Upper lobe of left lung (tissue), 4 donors: ENCODE data around the gene NKX2-3.

Experiments used
- POLR2A ChIP-seq, 4 donors: fragments of 450-650 bp; IDR thresholded peaks; one replicate each; pipeline ENCODE4 v1.5.1; 2016 to 2017; ENCODE audit warnings: antibody characterized with exemption in 4 of 4, mild to moderate bottlenecking in 2 of 4
- POLR2AphosphoS5 ChIP-seq, 2 donors: sonication (generic); formaldehyde crosslinking; IDR thresholded peaks; one replicate each; pipeline ENCODE4 v1.5.1; 2017; ENCODE audit warnings: antibody characterized with exemption in 2 of 2
- TF ChIP-seq, protein P1 (sequence below), 6 experiments: fragments of 450-650 bp in 4 of 6; fragments of 200-600 bp in 2 of 6; sonication (generic) in 2 of 6; IDR thresholded peaks; one replicate each; pipeline ENCODE4 v1.5.1; 2016 to 2019; ENCODE audit warnings: antibody characterized with exemption in 6 of 6

GRCh38 chr10:99579971-99580370, 47.2 kb downstream of the NKX2-3 start:
- TF ChIP-seq, protein P1, sequence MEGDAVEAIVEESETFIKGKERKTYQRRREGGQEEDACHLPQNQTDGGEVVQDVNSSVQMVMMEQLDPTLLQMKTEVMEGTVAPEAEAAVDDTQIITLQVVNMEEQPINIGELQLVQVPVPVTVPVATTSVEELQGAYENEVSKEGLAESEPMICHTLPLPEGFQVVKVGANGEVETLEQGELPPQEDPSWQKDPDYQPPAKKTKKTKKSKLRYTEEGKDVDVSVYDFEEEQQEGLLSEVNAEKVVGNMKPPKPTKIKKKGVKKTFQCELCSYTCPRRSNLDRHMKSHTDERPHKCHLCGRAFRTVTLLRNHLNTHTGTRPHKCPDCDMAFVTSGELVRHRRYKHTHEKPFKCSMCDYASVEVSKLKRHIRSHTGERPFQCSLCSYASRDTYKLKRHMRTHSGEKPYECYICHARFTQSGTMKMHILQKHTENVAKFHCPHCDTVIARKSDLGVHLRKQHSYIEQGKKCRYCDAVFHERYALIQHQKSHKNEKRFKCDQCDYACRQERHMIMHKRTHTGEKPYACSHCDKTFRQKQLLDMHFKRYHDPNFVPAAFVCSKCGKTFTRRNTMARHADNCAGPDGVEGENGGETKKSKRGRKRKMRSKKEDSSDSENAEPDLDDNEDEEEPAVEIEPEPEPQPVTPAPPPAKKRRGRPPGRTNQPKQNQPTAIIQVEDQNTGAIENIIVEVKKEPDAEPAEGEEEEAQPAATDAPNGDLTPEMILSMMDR (IDR thresholded peaks at IDR 0.05) = no peak
- TF ChIP-seq POLR2A (IDR thresholded peaks at IDR 0.05) = no peak
- TF ChIP-seq POLR2AphosphoS5 (IDR thresholded peaks at IDR 0.05) = no peak
